Urothelium cell line (cell line): ENCODE measurements around the gene DDX6.
"Not testable (repeated sequence)": the region's sequence is repeated elsewhere in the genome, so short reads cannot be mapped to it uniquely, and the experiment has no call there.

Source experiments
- DNase-seq: peaks from one replicate; pipeline ENCODE4 v3.0.0; 2011; ENCODE audit warnings: low spot score, mixed read lengths
- FAIRE-seq: peaks from 2 replicates; lab custom pipeline; 2011; peaks lifted over from hg19 to GRCh38; lab: Jason Lieb, UNC

The DDX6 gene

DNA sequence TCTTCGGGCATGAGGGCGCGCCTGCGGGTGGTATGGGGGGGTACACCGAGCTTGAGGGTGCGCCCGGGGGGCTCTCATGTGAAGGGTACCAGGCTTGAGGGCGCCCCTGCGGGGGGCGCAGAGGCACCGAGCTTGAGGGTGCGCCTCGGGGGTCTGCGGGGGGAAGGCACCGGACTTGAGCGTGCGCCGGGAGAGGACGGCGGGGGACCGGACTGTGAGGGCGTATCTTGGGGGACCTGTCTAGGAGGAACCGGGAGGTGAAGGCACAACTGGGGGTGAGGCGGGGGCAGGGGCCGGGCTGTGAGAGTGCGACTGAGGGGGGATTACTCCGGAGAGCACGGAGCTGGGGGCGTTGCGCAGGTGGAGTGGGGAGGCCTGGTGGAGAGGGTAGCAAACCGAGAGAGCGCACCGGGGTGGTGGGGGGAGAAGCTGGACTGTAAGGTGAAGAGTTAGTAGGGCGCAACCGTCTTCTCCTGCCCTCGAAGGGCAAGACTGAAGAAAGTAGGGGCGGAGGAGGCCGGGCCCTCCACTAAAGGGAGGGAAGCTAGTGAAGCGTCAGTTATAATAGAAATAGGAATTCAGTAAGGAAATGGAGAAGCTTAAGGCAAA is 1.1 kb upstream of the DDX6 start:
- DNase-seq (peak; percentile 9), FAIRE-seq (no peak)

DNA sequence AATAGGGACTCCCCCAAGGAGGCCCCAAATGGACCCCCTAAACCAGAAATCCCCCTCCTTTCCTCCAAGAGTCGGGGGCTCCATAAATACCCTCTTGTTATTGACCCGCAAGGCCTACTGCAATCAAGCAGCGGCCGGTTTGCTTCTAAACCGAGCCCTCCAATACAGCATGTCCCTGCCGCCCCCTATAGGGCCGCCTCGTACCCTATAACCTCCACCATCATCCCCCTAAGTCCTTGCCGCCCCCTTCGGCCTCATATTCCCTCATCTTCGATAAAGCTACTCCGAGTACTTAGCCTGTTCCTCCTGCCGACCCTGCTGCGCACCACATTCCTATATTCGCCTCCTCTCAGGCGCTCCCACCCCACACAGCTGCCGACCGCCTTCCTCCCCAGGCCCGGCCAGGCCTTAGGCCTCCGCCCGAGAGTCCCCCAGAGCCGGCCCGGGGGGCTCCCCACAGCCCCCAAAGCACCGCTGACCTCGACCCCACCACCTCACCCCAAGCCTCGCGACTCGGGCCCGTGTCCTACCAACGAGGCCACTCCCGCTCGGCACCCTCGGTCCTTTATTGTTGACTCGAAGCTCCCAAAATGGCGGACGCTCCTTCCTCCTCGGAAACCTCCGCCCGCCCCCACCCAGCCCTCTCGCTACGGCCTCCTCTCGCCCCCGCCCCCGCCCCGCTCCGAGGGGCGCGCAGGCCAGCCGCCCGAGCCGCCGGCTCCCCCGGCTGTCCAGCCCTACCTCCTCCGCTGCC is 430 bp downstream of the DDX6 start:
- FAIRE-seq, result no peak

DNA sequence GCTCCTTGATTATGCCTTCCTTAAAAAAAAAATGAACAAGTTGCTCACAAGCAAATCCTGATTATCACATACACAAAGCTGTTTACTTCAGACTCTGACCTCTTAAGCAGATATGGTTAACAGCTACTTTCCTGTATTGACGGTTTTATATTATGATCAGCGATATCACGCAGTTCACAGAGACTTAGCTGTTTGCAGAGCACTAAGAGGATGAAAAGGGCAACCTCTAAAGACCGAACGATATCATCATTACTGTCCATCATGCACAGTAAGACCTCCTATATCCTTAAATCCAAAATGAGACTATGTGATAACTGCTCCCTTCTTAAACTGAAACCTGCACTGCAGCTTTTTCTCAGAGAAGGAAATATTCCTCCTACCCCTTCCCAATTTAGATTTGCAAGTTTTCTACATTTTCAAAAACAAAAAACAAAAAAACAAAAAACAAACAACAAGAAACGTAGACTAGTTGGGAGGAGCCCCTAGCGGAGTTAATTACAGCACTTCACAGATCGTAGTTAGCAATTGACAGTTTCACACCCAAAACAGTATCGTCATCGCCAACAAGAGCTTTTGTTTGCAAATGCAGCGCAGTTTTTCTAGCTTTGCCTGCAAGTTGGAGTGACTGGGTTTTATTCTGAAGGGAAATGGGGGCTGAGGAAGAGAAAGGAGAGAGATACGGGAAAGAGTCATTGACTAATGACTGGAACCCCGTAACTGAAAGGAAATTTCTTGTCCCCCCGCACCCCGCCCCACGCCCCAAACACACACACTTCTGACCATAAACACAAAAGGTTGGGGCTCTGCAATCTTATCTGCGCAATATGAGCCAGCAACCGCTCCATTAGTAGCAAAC is 1.2 kb downstream of the DDX6 start:
- DNase-seq (no peak), FAIRE-seq (no peak)

More for the DNA sequence above, 430 bp downstream of the DDX6 start:
- DNase-seq, result peak; percentile 41

DNA sequence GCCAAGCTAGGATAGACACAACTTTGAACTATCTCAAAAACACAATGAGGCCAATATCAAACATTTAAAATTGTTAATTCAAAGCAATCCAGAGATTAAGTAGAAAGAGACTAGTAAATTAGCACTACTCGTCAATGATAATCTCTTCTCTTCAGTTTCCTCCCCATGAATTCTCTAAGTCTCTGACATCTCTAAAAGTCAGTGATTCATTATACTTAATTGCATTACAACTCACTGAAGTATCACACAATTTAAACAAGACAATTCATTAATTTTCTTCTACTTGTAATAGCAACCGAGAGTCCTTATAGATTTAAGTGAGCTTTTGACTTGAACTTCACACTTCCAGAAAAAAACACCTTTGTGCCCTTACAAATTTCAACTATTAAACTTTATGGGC is 4.3 kb downstream of the DDX6 start:
- DNase-seq (no peak), FAIRE-seq (no peak)

DNA sequence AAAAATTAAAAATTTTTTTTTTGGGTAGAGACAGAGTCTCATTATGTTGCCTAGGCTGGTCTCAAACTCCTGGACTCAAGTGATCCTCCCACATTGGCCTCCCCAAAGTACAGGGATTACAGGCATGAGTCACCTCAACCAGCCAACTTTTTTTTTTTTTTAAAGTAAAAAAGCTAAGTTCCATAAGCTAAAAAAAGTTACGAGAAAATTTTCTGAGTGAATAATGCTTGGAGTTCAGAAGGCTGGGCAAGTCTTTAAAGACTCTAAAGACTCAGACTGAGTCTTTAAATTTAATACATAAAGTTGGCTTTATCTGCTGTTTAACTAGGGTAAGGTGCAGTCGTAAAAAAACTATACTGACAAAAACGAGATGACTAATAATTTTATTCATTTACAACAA is 5.6 kb downstream of the DDX6 start:
- FAIRE-seq (no peak), DNase-seq (no peak)

- FAIRE-seq (no peak), DNase-seq (no peak)
Observed at GRCh38 chr11:118783724-118784495, 7.1 kb downstream of the DDX6 start.

GRCh38 chr11:118783324-118783723 is 7.6 kb downstream of the DDX6 start:
- FAIRE-seq, DNase-seq: not testable (repeated sequence)

DNA sequence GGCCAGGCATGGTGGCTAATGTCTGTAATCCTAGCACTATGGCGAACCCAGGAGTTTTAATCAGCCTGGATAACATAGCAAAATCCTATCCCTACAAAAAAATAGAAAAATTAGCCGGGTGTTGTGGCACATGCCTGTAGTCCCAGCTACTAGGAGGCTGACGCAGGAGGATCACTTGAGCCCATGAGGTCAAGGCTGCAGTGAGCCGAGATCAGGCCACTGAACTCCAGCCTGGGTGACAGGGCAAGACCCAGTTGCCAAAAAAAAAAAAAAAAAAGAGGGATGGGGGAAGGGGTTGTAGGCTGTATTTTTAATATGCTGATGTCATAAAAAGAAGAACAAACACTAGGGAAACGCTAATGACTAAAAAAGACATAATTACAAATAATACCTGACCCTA is 12.1 kb downstream of the DDX6 start:
- no peak for FAIRE-seq
- no peak for DNase-seq

DNA sequence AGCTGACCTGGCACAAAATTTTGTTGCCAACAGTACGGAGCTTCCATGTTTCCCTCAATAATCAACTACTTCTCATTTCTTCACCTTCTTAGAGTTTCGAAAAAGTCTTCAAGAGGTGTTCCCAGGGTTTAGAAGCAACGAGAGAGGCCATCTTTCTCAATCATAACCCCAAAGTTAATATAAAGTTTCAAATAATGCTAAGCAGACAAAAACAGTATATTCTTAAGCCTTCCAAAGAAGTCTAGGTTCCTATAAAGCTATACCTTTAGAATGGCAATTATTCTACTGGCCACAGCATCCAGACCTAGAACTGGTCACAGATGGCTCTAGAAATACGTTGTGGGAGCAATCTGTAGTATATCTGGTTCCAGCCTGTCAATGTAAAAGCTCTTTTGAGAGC is 16.9 kb downstream of the DDX6 start:
- no peak for DNase-seq
- no peak for FAIRE-seq

DNA sequence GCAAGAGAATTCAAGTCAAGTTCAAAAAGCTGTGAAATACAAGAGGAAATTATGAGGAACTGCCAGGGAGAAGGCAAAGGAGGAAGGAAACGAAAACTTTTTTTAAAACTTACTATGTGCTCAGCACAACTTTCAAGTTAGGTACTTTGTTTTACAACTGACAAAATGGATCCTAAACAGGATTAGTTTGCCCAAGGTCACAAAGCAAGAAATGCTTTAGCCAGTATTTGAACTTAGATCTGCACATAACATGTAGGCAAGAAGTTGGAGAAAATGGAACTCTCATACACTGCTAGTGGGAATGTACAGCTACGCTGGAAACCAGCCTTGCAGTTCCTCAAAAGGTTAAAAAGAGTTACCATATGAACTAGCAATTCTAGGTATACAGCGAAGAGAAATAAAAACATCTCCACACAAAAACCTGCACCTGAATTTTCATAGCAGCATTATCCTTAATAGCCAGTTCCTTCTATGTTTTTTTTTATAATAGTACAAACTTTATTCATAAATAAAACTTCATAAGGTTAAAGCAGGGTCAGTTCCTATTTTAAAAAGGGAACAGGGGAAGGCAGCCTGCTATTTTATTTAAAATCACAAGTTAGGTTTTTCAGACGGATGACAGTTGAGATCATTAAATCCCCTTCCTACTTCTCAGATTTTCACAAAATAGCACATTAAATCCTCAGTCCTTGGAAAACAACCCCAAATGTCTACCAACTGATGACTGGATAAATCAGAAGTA is 19.2 kb downstream of the DDX6 start:
- FAIRE-seq (no peak), DNase-seq (no peak)

DNA sequence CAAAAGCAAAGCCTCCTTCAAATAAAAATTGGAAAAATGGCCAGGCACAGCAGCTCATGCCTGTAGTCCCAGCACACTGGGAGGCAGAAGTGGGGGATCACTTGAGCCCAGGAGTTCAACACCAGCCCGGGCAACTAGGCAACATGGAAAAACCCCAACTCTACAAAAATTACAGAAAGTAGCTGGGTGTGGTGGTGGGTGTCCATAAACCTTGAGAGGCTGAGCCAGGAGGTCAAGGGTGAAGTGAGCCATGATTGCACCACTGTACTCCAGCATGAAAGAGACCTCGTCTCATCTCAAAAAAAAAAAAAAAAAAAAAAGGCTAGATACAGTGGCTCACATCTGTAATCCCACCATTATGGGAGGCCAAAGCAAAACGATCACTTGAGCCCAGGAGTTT is 22.3 kb downstream of the DDX6 start:
- DNase-seq (no peak), FAIRE-seq (no peak)

- no peak for FAIRE-seq
- DNase-seq, result no peak
Observed at GRCh38 chr11:118766035-118766434, 24.9 kb downstream of the DDX6 start.

DNA sequence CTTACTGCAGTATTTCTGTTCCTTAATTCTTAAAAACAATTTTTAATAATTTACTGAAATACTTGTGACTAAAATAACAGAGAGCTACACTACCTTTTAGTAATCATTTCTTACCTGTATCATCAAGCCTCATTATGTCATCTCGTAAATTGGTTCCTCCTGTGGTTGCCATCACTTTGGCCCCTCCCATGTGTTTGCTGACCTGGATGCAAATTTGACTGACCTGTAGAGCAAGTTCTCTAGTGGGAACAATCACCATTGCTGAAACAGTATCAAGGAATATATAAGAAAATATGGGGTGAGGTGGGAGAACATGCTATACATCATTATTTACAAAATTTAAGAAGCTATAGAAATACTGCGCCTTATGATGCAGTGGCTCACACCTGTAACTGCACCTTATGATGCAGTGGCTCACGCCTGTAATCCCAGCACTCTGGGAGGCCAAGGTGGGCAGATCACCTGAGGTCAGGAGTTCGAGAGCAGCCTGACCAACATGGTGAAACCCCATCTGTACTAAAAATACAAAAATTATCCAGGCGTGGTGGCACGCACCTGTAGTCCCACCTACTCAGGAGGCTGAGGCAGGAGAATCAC is 25.8 kb downstream of the DDX6 start:
- not testable (repeated sequence) for DNase-seq, FAIRE-seq

DNA sequence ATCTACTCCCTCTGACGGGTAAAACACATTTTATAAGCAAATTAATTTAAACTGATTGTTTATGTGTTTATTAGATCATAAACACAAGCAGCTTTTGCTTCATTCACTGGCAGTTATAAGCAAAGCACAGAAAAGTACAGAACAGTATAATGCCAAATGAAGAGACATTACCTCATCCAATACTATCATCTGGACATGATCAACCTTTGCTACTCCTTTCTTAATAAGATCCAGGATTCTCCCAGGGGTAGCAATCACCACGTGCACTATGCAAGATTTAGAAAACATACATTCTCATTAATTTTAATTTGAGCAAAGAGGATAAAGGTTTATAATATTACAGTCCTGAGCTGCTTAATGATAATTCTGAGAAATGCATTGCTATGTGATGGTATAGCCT is 27.9 kb downstream of the DDX6 start:
- DNase-seq (no peak), FAIRE-seq (no peak)

GRCh38 chr11:118761981-118762380 is 29.0 kb downstream of the DDX6 start:
- DNase-seq, FAIRE-seq: not testable (repeated sequence)

GRCh38 chr11:118757876-118758399 is 33.0 kb downstream of the DDX6 start:
- no peak for FAIRE-seq

GRCh38 chr11:118752654-118753053 is 38.3 kb downstream of the DDX6 start:
- FAIRE-seq (no peak), DNase-seq (no peak)

More at GRCh38 chr11:118757876-118758399, 33.0 kb downstream of the DDX6 start:
- no peak for DNase-seq

GRCh38 chr11:118749429-118749828 is 41.5 kb downstream of the DDX6 start:
- no peak for DNase-seq
- no peak for FAIRE-seq

GRCh38 chr11:118748056-118748455 is 42.9 kb downstream of the DDX6 start:
- DNase-seq (no peak), FAIRE-seq (no peak)
